Adrenal gland (tissue), 12 donors: ENCODE measurements around the gene AOX1. TPM values are rescaled to one million over a fixed set of nuclear protein-coding genes. Genes with fewer than 3 reads are reported as not detected.

Source experiments
- DNase-seq, 7 donors: peaks; one replicate each; pipeline ENCODE4 v3.0.0-alpha.2; 2019 to 2020
- H3K27ac ChIP-seq, 5 donors: fragments of 200-600 bp; sonication (generic) in 4 of 5; 1 replicate in 3 of 5; 2 replicates in 2 of 5; pipeline versions ENCODE4 v1.5.1 to v1.8.0; 2016 to 2020; ENCODE audit warnings: mild to moderate bottlenecking in 1 of 5
- H3K27me3 ChIP-seq: fragments of 200-600 bp; 2 replicates; pipeline ENCODE4 v1.8.0; 2021
- H3K36me3 ChIP-seq, 2 donors: fragments of 200-600 bp; replicated peaks in 1 of 2; 1 replicate in 1 of 2; 2 replicates in 1 of 2; pipeline versions ENCODE4 v1.5.1 to v1.8.0; 2018 to 2022
- H3K4me1 ChIP-seq, 2 donors: fragments of 200-600 bp; replicated peaks in 1 of 2; 1 replicate in 1 of 2; 2 replicates in 1 of 2; pipeline versions ENCODE4 v1.5.1 to v1.8.0; 2018 to 2021
- H3K4me3 ChIP-seq, 4 donors: fragments of 200-600 bp; sonication (generic) in 3 of 4; one replicate each; pipeline ENCODE4 v1.5.1; 2016 to 2018
- H3K9me3 ChIP-seq, 3 donors: fragments of 200-600 bp; sonication (generic) in 1 of 3; replicated peaks in 1 of 3; 1 replicate in 2 of 3; 2 replicates in 1 of 3; pipeline versions ENCODE4 v1.5.1 to v1.8.0; 2016 to 2021
- CTCF ChIP-seq, 6 experiments: fragments of 450-650 bp in 4 of 6; fragments of 200-600 bp in 2 of 6; sonication (generic) in 1 of 6; IDR thresholded peaks; 1 replicate in 5 of 6; 2 replicates in 1 of 6; pipeline versions ENCODE4 v1.5.1 to v1.8.0; 2016 to 2021; ENCODE audit warnings: antibody characterized with exemption in 6 of 6, mild to moderate bottlenecking in 2 of 6, moderate library complexity in 1 of 6
- POLR2A ChIP-seq, 2 donors: fragments of 450-650 bp; IDR thresholded peaks; one replicate each; pipeline ENCODE4 v1.6.1; 2017; ENCODE audit warnings: antibody characterized with exemption in 2 of 2, mild to moderate bottlenecking in 2 of 2, moderate library complexity in 1 of 2
- WGBS, 4 donors: extraction: QIAGEN DNeasy Blood & Tissue Kit in 2 of 4; methylation state at CpG; one replicate each; pipeline versions ENCODE4 v1.1.5 to v1.1.7; 2013 to 2017; 5-methylcytosine and 5-hydroxymethylcytosine counted together
- intact Hi-C, 2 donors: fragments of 100-400 bp; cut with DNase I; formaldehyde crosslinking; loops; one replicate each; pipeline versions ENCODE4 v1.14.1 to v1.15.0; 2022 to 2023
- polyA plus RNA-seq, 3 donors: library from polyadenylated mRNA; stranded (reverse); fragments of 200-250 nt in 2 of 3; fragments of 350-450 nt in 1 of 3; fragmentation: Illumina TruSeq in 1 of 3; extraction: RNeasy Lipid Tissue Mini Kit (QIAGEN cat#74804) in 1 of 3; gene quantifications; one replicate each; pipeline ENCODE4 v1.2.3, GENCODE V29; 2013 to 2014
- total RNA-seq, 9 donors: library from RNA; depleted of rRNA in 4 of 9; stranded (reverse); fragments of >200 nt in 4 of 9; fragments of 120-200 nt in 1 of 9; fragmentation: NEBNext Ultra II Directional in 1 of 9; extraction: Animal tissue kit (Norgen Biotek cat#: 25700) in 1 of 9; gene quantifications; one replicate each; pipeline versions ENCODE4 v1.1.0 to v1.2.4, GENCODE V29; 2013 to 2023
- donor health status: healthy with polysubstance abuse.
- donor health status: Bipolar disorder and iron deficiency.
- donor health status: DM: yes; HTN: yes; CAD: no.
- donor health status: DM: no; HTN: no; CAD: no.
- donor health status: DM: no; HTN: no; CAD: no.
- donor health status: DM: yes; HTN: yes; CAD: no.

AOX1 gene
- total and polyA plus RNA-seq, 12 donors, result 101 to 1,121 (median 681) TPM

DNA sequence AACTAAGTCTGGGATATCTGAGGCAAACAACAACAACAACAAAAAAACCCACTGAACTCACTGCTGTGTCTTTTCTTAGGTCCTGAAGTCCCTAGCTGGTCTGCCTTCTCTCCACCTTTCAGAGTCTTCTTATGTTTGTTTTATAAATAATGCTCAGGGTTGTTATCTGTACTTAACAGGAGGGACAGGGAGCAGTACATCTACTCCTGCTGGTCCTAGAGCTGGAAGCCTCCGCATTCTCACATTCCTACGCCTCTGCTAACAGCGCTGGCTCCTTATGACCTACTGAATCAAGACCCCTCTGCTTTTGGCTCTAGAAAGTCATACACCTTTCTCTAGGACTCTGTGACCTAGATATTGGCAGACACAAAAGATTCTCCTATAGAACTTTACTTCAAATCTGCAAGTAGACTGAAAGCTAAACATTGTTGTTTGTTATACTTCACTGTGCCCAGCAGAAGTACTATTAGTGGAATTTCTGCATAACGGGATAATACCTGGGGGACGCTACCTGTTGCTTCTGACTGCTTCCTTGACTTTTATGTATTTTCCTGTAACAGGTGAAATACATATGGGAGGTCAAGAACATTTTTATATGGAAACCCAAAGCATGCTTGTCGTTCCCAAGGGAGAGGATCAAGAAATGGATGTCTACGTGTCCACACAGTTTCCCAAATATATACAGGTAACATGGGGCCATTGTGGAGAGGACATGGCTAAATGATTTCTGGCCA lies 48.6 kb downstream of the AOX1 start:
- H3K36me3 ChIP-seq, result peaks cover 0 to 56% of the 10 kb centered on the region in 2 donors
- peak overlapping the region in 2 of 5 donors; percentile 8 to 60 for H3K27ac ChIP-seq
- intact Hi-C loops, result no loop called here
- no peaks in the 10 kb centered on the region for H3K27me3 ChIP-seq
- H3K4me1 ChIP-seq, result peaks cover 0 to 14% of the 10 kb centered on the region in 2 donors
- DNase-seq, result no peak
- no peak overlapping the region for H3K4me3 ChIP-seq
- no peak for TF ChIP-seq CTCF (IDR thresholded peaks at IDR 0.05)
- WGBS, 4 donors, result 94 to 97% (median 95%) methylated on average over 7 of the region's 7 CpGs
- peaks cover 0 to 4% (median 0%) of the 10 kb centered on the region in 3 donors for H3K9me3 ChIP-seq

DNA sequence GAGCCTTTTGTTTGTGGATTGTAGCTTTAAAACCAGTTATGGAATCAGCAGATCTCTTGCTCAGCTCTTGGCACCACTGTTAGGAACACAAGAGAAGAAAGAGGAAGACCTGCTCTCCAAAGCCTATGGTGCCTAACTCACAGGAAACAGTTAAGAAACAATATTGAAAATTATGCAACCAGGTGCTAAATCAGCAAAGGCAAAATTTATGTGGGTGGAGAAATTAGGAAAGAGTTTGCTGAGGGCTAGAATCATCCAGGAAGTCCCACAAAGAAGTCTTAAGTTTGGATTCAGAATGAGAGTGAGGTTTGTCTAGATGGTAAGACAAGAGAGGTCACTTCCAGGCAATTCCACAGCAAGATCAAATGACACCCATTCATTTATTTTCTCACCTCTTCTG lies 49.4 kb downstream of the AOX1 start:
- H3K4me3 ChIP-seq, result no peak overlapping the region
- H3K27ac ChIP-seq, result peak overlapping the region in 2 of 5 donors; percentile 60 to 71
- intact Hi-C loops, result no loop called here
- H3K4me1 ChIP-seq, result peaks cover 0 to 14% of the 10 kb centered on the region in 2 donors
- H3K36me3 ChIP-seq, result peaks cover 0 to 58% of the 10 kb centered on the region in 2 donors
- TF ChIP-seq CTCF (IDR thresholded peaks at IDR 0.05), result no peak
- no peak for TF ChIP-seq POLR2A (IDR thresholded peaks at IDR 0.05)
- H3K9me3 ChIP-seq, result peaks cover 0 to 4% (median 0%) of the 10 kb centered on the region in 3 donors
- DNase-seq, result no peak
- no peaks in the 10 kb centered on the region for H3K27me3 ChIP-seq

GRCh38 chr2:200637901-200638300 lies 52.1 kb downstream of the AOX1 start:
- H3K36me3 ChIP-seq, result peaks cover 0 to 79% of the 10 kb centered on the region in 2 donors
- intact Hi-C loops, result no loop called here
- no peak overlapping the region for H3K27ac ChIP-seq
- H3K27me3 ChIP-seq, result no peaks in the 10 kb centered on the region
- WGBS, 4 donors, result 85 to 90% (median 89%) methylated on average over 9 of the region's 9 CpGs
- no peak overlapping the region for H3K4me3 ChIP-seq
- peaks cover 0 to 2% (median 0%) of the 10 kb centered on the region in 3 donors for H3K9me3 ChIP-seq
- peaks cover 0 to 14% of the 10 kb centered on the region in 2 donors for H3K4me1 ChIP-seq
- no peak for DNase-seq
- TF ChIP-seq POLR2A (IDR thresholded peaks at IDR 0.05), result no peak
- TF ChIP-seq CTCF (IDR thresholded peaks at IDR 0.05), result no peak

- H3K4me3 ChIP-seq, result no peak overlapping the region
- peaks cover 0 to 83% of the 10 kb centered on the region in 2 donors for H3K36me3 ChIP-seq
- H3K27me3 ChIP-seq, result no peaks in the 10 kb centered on the region
- 94 to 97% (median 95%) methylated on average over 3 of the region's 3 CpGs for WGBS, 4 donors
- no peak for DNase-seq
- intact Hi-C loops, result no loop called here
- no peak overlapping the region for H3K27ac ChIP-seq
- H3K4me1 ChIP-seq, result peaks cover 0 to 14% of the 10 kb centered on the region in 2 donors
- no peaks in the 10 kb centered on the region for H3K9me3 ChIP-seq
- TF ChIP-seq CTCF (IDR thresholded peaks at IDR 0.05) (no peak), POLR2A (IDR thresholded peaks at IDR 0.05) (no peak)
Measured at GRCh38 chr2:200640176-200640575, 54.4 kb downstream of the AOX1 start.
